SW 1271 (cell line): ENCODE results near the gene PLXNA4.

Source experiments
- DNase-seq, 2 experiments: peaks; one replicate each; lab custom pipeline; 2025; lab: John Stamatoyannopoulos, UW

PLXNA4 gene

DNA sequence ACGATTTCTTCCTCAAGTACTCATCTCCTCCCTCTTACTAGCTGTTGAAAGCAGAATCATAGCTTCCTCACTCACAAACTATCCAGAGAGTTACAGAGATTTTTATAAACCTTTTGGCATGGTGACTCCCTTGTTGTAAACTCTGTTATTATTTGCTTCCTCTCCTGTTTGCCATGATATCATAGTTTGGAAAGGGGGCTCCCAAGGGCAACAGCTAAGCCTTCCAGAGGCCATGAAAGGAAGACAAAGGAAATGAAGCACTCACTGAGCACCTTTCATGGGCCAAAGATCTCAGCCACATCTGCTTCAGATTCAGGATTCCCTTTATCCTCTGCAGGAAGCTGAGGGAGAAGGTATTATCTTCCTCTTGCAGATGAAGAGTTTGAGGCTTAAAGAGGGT, 484.6 kb downstream of the PLXNA4 start:
- DNase-seq: no peak

- DNase-seq: no peak
Measured at GRCh38 chr7:132090444-132090843, 485.8 kb downstream of the PLXNA4 start.

GRCh38 chr7:132089356-132089755, 486.9 kb downstream of the PLXNA4 start:
- DNase-seq: no peak

- DNase-seq: no peak
Measured at GRCh38 chr7:132087421-132087820, 488.8 kb downstream of the PLXNA4 start.

GRCh38 chr7:132084776-132085388, 491.4 kb downstream of the PLXNA4 start:
- DNase-seq: no peak

GRCh38 chr7:132083537-132084123, 492.6 kb downstream of the PLXNA4 start:
- DNase-seq: no peak

DNA sequence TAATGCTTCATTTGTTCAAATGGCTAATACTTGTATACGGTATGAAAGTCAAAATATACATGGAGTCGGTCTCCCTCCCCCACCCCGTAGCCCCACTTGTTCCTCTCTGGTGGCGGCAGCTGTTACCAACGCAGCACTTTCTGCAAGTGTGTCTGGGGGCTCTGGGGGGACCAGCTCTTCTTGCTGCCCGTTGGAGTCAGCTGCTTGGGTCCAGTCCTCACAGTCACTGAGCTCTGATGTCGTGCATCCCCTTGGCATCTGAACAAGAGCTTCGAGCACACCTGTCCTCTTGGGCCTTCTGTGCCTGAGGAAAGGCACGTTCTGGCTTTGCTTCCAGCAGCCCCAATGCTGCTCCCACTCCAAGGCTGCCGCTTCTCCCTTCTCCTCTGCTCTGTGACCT, 493.1 kb downstream of the PLXNA4 start:
- no peak for DNase-seq

- no peak for DNase-seq
Measured at GRCh38 chr7:132082394-132082793, 493.9 kb downstream of the PLXNA4 start.

GRCh38 chr7:132081686-132082085, 494.6 kb downstream of the PLXNA4 start:
- DNase-seq: no peak

- DNase-seq: no peak
Measured at GRCh38 chr7:132080967-132081668, 495.2 kb downstream of the PLXNA4 start.

DNA sequence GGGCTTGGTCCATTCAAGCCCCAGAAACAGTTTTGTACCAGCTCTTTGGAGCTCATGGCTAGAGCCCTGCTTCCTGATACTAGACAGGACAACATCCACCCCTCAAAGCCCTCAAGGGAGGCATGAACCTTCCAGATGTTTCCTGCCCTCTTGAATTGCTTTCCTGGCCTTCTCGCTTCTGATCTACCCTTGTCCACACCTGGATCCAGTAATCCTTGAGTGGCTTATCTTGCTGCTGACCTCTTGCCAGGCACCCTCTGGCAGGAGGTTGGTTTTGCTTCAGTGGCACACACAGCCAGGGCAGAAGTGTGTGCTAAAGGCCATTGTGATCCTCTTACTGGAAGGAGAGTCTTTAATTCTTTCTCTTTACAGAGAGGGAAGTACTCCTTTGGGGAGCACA, 495.8 kb downstream of the PLXNA4 start:
- DNase-seq: no peak

DNA sequence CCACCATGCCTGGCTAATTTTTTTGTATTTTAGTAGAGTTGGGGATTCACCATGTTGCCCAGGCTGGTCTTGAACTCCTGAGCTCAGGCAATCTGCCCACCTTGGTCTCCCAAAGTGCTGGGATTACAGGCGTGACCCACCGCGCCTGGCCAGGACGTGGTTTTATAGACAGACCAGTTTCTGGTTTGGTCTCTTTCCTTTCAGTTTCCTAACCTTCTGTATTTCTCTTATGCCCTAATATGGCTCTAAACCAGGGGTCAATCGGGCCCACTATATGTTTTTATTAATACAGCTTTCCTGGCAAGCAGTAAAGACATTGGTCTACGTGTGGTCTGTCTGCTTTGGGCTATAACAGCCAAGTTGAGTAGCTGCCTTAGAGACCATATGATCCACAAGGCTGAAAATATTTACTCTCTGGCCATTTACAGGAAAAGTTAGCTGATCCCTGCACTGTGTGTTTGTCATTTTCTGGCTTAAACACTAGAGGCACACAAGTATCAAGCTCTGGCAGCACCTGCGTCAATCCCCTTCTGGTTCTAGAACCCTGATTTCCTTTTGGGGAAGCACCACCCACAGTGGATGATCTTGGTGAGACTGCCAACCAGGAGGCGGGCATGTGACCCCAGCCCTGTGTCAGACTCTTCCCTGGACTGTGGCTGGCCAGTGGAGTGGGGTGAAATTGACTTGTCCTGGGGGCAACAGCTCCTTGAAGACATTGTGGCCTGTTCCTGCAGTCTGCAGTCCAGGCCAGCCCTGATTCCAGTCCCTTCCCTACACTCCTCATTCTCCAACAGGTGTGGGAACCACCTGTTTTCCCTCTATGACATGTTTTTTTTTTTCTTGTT, 497.2 kb downstream of the PLXNA4 start:
- DNase-seq: no peak

GRCh38 chr7:132077971-132078685, 498.1 kb downstream of the PLXNA4 start:
- no peak for DNase-seq

GRCh38 chr7:132076301-132077035, 499.8 kb downstream of the PLXNA4 start:
- no peak for DNase-seq

GRCh38 chr7:132075515-132075914, 500.8 kb downstream of the PLXNA4 start:
- DNase-seq: no peak

- DNase-seq: no peak
Measured at GRCh38 chr7:132073920-132074589, 502.2 kb downstream of the PLXNA4 start.
